Liver (tissue), 9 donors: ENCODE results near the gene SRSF8. TPM values are rescaled to one million over a fixed set of nuclear protein-coding genes. Genes with fewer than 3 reads are reported as not detected.

Source experiments
- DNase-seq: peaks from one replicate; pipeline ENCODE4 v3.0.0-alpha.2; 2017; ENCODE audit warnings: low spot score
- H3K27ac ChIP-seq, 2 donors: one replicate each; pipeline ENCODE4 v1.7.0; 2013; ENCODE audit warnings: inconsistent platforms in 2 of 2, low read length in 2 of 2, control low read depth in 1 of 2, low read depth in 1 of 2, mild to moderate bottlenecking in 1 of 2
- H3K27me3 ChIP-seq, 4 donors: one replicate each; pipeline versions ENCODE4 v1.6.1 to v1.7.0; 2013; ENCODE audit warnings: low read length in 3 of 4, inconsistent platforms in 1 of 4, mild to moderate bottlenecking in 1 of 4, moderate library complexity in 1 of 4; ENCODE audit not compliant: control insufficient read depth in 4 of 4, insufficient read depth in 4 of 4
- H3K36me3 ChIP-seq, 4 donors: one replicate each; pipeline versions ENCODE4 v1.6.1 to v1.7.0; 2013; ENCODE audit warnings: low read length in 3 of 4, mild to moderate bottlenecking in 3 of 4, low read depth in 1 of 4, moderate library complexity in 1 of 4; ENCODE audit not compliant: control insufficient read depth in 4 of 4, insufficient read depth in 3 of 4
- H3K4me1 ChIP-seq, 4 donors: one replicate each; pipeline versions ENCODE4 v1.6.1 to v1.7.0; 2013; ENCODE audit warnings: low read length in 3 of 4, mild to moderate bottlenecking in 3 of 4, moderate library complexity in 1 of 4; ENCODE audit not compliant: control insufficient read depth in 4 of 4, insufficient read depth in 4 of 4
- H3K4me3 ChIP-seq, 3 donors: one replicate each; pipeline versions ENCODE4 v1.6.1 to v1.7.0; 2013; ENCODE audit warnings: low read length in 3 of 3, control low read depth in 1 of 3, low read depth in 1 of 3, mild to moderate bottlenecking in 1 of 3
- H3K9ac ChIP-seq, 2 donors: one replicate each; pipeline ENCODE4 v1.7.0; 2013; ENCODE audit warnings: low read length in 2 of 2, mild to moderate bottlenecking in 2 of 2, moderate library complexity in 2 of 2, control low read depth in 1 of 2, low read depth in 1 of 2
- H3K9me3 ChIP-seq, 4 donors: one replicate each; pipeline versions ENCODE4 v1.6.1 to v1.7.0; 2013; ENCODE audit warnings: low read length in 3 of 4; ENCODE audit not compliant: control insufficient read depth in 4 of 4
- ATF3 ChIP-seq: IDR thresholded peaks from 2 replicates; pipeline ENCODE4 v1.6.1; 2016; ENCODE audit warnings: antibody characterized with exemption
- CTCF ChIP-seq: fragments of 150-350 bp; IDR thresholded peaks from 2 replicates; pipeline ENCODE4 v1.5.1; 2017; ENCODE audit warnings: improper control_type of control experiment, low read depth, low read length; ENCODE audit not compliant: missing input control
- EGR1 ChIP-seq, 2 donors: IDR thresholded peaks; 2 replicates each; pipeline ENCODE4 v1.6.1; 2016 to 2018; ENCODE audit warnings: antibody characterized with exemption in 2 of 2, low read depth in 2 of 2
- FOXA1 ChIP-seq: IDR thresholded peaks from 2 replicates; pipeline ENCODE4 v1.6.1; 2016; ENCODE audit warnings: antibody characterized with exemption
- FOXA2 ChIP-seq: IDR thresholded peaks from 2 replicates; pipeline ENCODE4 v1.6.1; 2016; ENCODE audit warnings: antibody characterized with exemption
- GABPA ChIP-seq, 2 donors: IDR thresholded peaks in 1 of 2; conservative IDR thresholded peaks in 1 of 2; 2 replicates each; pipeline ENCODE4 v1.6.1; 2016; ENCODE audit warnings: antibody characterized with exemption in 2 of 2, mild to moderate bottlenecking in 1 of 2, moderate library complexity in 1 of 2
- HNF4A ChIP-seq, 2 donors: conservative IDR thresholded peaks; 2 replicates each; pipeline ENCODE4 v1.6.1; 2016; ENCODE audit warnings: antibody characterized with exemption in 2 of 2, mild to moderate bottlenecking in 2 of 2
- HNF4G ChIP-seq: IDR thresholded peaks from 2 replicates; pipeline ENCODE4 v1.6.1; 2016; ENCODE audit warnings: antibody characterized with exemption
- JUND ChIP-seq, 2 donors: IDR thresholded peaks; 2 replicates each; pipeline ENCODE4 v1.6.1; 2016; ENCODE audit warnings: antibody characterized with exemption in 2 of 2
- MAX ChIP-seq: IDR thresholded peaks from 2 replicates; pipeline ENCODE4 v1.6.1; 2016; ENCODE audit warnings: antibody characterized with exemption
- NR2F2 ChIP-seq: IDR thresholded peaks from 2 replicates; pipeline ENCODE4 v1.6.1; 2016; ENCODE audit warnings: antibody characterized with exemption
- RAD21 ChIP-seq, 2 donors: IDR thresholded peaks; 2 replicates each; pipeline ENCODE4 v1.6.1; 2016; ENCODE audit warnings: antibody characterized with exemption in 2 of 2, mild to moderate bottlenecking in 2 of 2
- REST ChIP-seq: IDR thresholded peaks from 2 replicates; pipeline ENCODE4 v1.6.1; 2016; ENCODE audit warnings: antibody characterized with exemption, mild to moderate bottlenecking
- RXRA ChIP-seq, 2 donors: IDR thresholded peaks; 2 replicates each; pipeline ENCODE4 v1.6.1; 2017 to 2018; ENCODE audit warnings: antibody characterized with exemption in 2 of 2, mild to moderate bottlenecking in 1 of 2
- SP1 ChIP-seq: IDR thresholded peaks from 2 replicates; pipeline ENCODE4 v1.6.1; 2018; ENCODE audit warnings: antibody characterized with exemption, mild to moderate bottlenecking
- TAF1 ChIP-seq: conservative IDR thresholded peaks from 2 replicates; pipeline ENCODE4 v1.6.1; 2016; ENCODE audit warnings: antibody characterized with exemption, mild to moderate bottlenecking
- YY1 ChIP-seq: IDR thresholded peaks from 2 replicates; pipeline ENCODE4 v1.6.1; 2016; ENCODE audit warnings: antibody characterized with exemption, mild to moderate bottlenecking
- ZBTB33 ChIP-seq: IDR thresholded peaks from 2 replicates; pipeline ENCODE4 v1.6.1; 2016; ENCODE audit warnings: antibody characterized with exemption
- WGBS: extraction: QIAGEN DNeasy Blood & Tissue Kit; methylation state at CpG from one replicate; pipeline ENCODE4 v1.1.7; 2013; 5-methylcytosine and 5-hydroxymethylcytosine counted together
- polyA plus RNA-seq, 2 donors: library from polyadenylated mRNA; stranded (reverse) in 1 of 2; unstranded in 1 of 2; fragments of 200-250 nt in 1 of 2; fragments of >200 nt in 1 of 2; fragmentation: Nextera tagmentation in 1 of 2; extraction: Ambion mirVana in 1 of 2; gene quantifications; one replicate each; pipeline versions ENCODE4 v1.2.1 to v1.2.3, GENCODE V29; 2013 to 2015
- total RNA-seq, 2 donors: library from RNA; depleted of rRNA; stranded (reverse); fragments of >200 nt; gene quantifications; one replicate each; pipeline ENCODE4 v1.2.3, GENCODE V29; 2014
- donor health status: healthy.
- donor health status: healthy.
- donor health status: healthy.
- donor health status: healthy.
- donor health status: healthy.

Gene SRSF8
- total and polyA plus RNA-seq, 4 donors: 15.4 to 31.8 (median 17.8) TPM

GRCh38 chr11:95044010-95044409, 22.7 kb upstream of the SRSF8 start:
- WGBS: 48% methylated on average over 4 of the region's 4 CpGs
- TF ChIP-seq ATF3: no peak
- TF ChIP-seq RAD21 (IDR thresholded peaks at IDR 0.05): no peak
- no peak for TF ChIP-seq CTCF
- TF ChIP-seq RXRA (IDR thresholded peaks at IDR 0.05): no peak
- no peak for TF ChIP-seq NR2F2
- no peak for TF ChIP-seq GABPA (IDR thresholded peaks at IDR 0.05 in 1 of 2, conservative IDR thresholded peaks at IDR 0.05 in 1 of 2)
- TF ChIP-seq REST: no peak
- TF ChIP-seq FOXA2: no peak
- no peak for TF ChIP-seq MAX
- DNase-seq: no peak
- H3K4me1 ChIP-seq: no peaks in the 10 kb centered on the region
- peaks cover 0 to 13% (median 0%) of the 10 kb centered on the region in 4 donors for H3K27me3 ChIP-seq
- H3K9ac ChIP-seq: no peak overlapping the region
- H3K36me3 ChIP-seq: no peaks in the 10 kb centered on the region
- H3K9me3 ChIP-seq: no peaks in the 10 kb centered on the region
- no peak overlapping the region for H3K27ac ChIP-seq
- no peak overlapping the region for H3K4me3 ChIP-seq

GRCh38 chr11:95045812-95046211, 20.9 kb upstream of the SRSF8 start:
- Histone ChIP-seq H3K4me1 (no peaks in the 10 kb centered on the region), H3K27ac (no peak overlapping the region), H3K9me3 (no peaks in the 10 kb centered on the region), H3K27me3 (peaks cover 0 to 13% (median 0%) of the 10 kb centered on the region in 4 donors), H3K4me3 (no peak overlapping the region), H3K36me3 (no peaks in the 10 kb centered on the region), H3K9ac (no peak overlapping the region)
- DNase-seq: no peak
- TF ChIP-seq TAF1 (no peak), REST (no peak), HNF4A (conservative IDR thresholded peaks at IDR 0.05) (no peak), FOXA1 (no peak), SP1 (no peak), FOXA2 (no peak), HNF4G (no peak), YY1 (no peak), EGR1 (IDR thresholded peaks at IDR 0.05; ENCODE audit: low read depth in 2 of 2) (no peak), CTCF (no peak), RAD21 (IDR thresholded peaks at IDR 0.05) (no peak), ATF3 (no peak), ZBTB33 (no peak), NR2F2 (no peak), JUND (IDR thresholded peaks at IDR 0.05) (no peak), MAX (no peak)
